Endothelial cell of umbilical vein (primary cell): Measurements from ENCODE around the gene ITGB3.

Experiments
- EZH2 ChIP-seq: IDR thresholded peaks from 2 replicates; pipeline ENCODE4 v1.6.1; 2012; ENCODE audit warnings: borderline replicate concordance, low read depth, mild to moderate bottlenecking, moderate library complexity, low read length, inconsistent platforms; ENCODE audit not compliant: severe bottlenecking
- POLR2AphosphoS5 ChIP-seq: IDR thresholded peaks from 2 replicates; pipeline ENCODE4 v1.6.1; 2012; ENCODE audit warnings: low read depth, mild to moderate bottlenecking, control low read depth, low read length, moderate library complexity; ENCODE audit not compliant: insufficient read depth
- TF ChIP-seq, protein P1 (sequence below), 2 donors: IDR thresholded peaks; 1 replicate in 1 of 2; 2 replicates in 1 of 2; pipeline ENCODE4 v1.5.1; 2011; ENCODE audit warnings: low read length in 2 of 2, mild to moderate bottlenecking in 2 of 2, moderate library complexity in 2 of 2, control low read depth in 1 of 2, inconsistent platforms in 1 of 2, low read depth in 1 of 2; ENCODE audit not compliant: insufficient read depth in 1 of 2; ENCODE audit errors: extremely low read depth in 1 of 2
- TF ChIP-seq, protein P2 (sequence below): IDR thresholded peaks from 2 replicates; pipeline ENCODE4 v1.6.1; 2011; ENCODE audit not compliant: insufficient read depth, insufficient read length

DNA sequence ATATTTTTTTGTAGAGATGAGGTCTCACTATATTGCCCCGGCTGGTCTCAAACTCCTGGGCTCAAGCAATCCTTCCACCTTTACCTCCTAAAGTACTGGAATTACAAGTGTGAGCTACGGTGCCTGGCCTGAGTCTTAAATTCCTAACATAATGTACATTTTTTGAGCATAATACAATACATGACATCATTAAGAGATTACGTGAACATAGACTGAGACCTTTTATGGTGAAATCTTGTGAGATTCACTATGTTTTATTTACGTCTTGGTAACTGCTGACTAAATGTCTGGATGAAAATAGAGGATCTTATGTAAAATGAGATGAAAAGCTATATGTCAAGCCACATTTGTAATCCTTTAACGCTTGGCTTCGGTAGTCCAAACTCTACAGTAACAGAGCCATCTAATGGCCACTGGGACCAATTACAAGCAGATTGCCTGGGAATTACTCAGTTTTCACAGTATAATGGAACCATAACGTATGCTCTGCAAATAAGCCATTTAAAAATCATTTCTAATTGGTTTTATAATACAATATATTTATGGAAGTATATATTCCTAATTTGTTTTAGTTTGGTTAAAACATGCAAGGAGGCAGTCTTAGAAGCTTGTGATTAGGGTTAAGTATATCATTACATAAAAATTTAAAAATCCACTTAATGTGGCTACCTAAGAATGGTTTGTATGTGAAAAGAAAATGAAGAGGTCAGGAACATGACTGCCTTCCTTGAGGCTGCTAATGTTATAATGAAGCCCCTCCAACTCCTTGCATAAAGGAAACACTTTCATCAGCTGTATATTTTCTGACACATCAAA, 62.0 kb downstream of the ITGB3 start:
- TF ChIP-seq POLR2AphosphoS5 (no peak), EZH2 (no peak)
- TF ChIP-seq, protein P1, sequence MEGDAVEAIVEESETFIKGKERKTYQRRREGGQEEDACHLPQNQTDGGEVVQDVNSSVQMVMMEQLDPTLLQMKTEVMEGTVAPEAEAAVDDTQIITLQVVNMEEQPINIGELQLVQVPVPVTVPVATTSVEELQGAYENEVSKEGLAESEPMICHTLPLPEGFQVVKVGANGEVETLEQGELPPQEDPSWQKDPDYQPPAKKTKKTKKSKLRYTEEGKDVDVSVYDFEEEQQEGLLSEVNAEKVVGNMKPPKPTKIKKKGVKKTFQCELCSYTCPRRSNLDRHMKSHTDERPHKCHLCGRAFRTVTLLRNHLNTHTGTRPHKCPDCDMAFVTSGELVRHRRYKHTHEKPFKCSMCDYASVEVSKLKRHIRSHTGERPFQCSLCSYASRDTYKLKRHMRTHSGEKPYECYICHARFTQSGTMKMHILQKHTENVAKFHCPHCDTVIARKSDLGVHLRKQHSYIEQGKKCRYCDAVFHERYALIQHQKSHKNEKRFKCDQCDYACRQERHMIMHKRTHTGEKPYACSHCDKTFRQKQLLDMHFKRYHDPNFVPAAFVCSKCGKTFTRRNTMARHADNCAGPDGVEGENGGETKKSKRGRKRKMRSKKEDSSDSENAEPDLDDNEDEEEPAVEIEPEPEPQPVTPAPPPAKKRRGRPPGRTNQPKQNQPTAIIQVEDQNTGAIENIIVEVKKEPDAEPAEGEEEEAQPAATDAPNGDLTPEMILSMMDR (IDR thresholded peaks at IDR 0.05; ENCODE audit: extremely low read depth in 1 of 2, insufficient read depth in 1 of 2, low read depth in 1 of 2, low read length in 2 of 2): peak; percentile 56 to 63
- TF ChIP-seq, protein P2, sequence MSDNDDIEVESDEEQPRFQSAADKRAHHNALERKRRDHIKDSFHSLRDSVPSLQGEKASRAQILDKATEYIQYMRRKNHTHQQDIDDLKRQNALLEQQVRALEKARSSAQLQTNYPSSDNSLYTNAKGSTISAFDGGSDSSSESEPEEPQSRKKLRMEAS: no peak
